Esophagus muscularis mucosa (tissue), 3 donors: Measurements from ENCODE around the gene ERCC6L2.

ENCODE experiments used
- CTCF ChIP-seq, 3 experiments: fragments of 200-600 bp in 2 of 3; fragments of 450-650 bp in 1 of 3; sonication (generic) in 2 of 3; IDR thresholded peaks; one replicate each; pipeline ENCODE4 v1.5.1; 2017 to 2019; ENCODE audit warnings: antibody characterized with exemption in 3 of 3, mild to moderate bottlenecking in 2 of 3, moderate library complexity in 1 of 3
- POLR2A ChIP-seq: fragments of 450-650 bp; IDR thresholded peaks from one replicate; pipeline ENCODE4 v1.6.1; 2017; ENCODE audit warnings: antibody characterized with exemption, moderate library complexity, mild to moderate bottlenecking, low read depth
- POLR2AphosphoS5 ChIP-seq, 2 donors: sonication (generic); formaldehyde crosslinking; IDR thresholded peaks; one replicate each; pipeline ENCODE4 v1.6.1; 2017; ENCODE audit warnings: antibody characterized with exemption in 2 of 2

- TF ChIP-seq POLR2A (no peak), POLR2AphosphoS5 (IDR thresholded peaks at IDR 0.05) (no peak), CTCF (IDR thresholded peaks at IDR 0.05) (no peak)
Measured at GRCh38 chr9:95907794-95908193, 32.3 kb downstream of the ERCC6L2 start.
